UCSD-AML1 (cell line): ENCODE measurements around the gene NELL1.

ENCODE experiments used
- DNase-seq: peaks from one replicate; lab custom pipeline; 2025; ENCODE audit not compliant: unreplicated experiment; lab: John Stamatoyannopoulos, UW

The NELL1 gene

DNA sequence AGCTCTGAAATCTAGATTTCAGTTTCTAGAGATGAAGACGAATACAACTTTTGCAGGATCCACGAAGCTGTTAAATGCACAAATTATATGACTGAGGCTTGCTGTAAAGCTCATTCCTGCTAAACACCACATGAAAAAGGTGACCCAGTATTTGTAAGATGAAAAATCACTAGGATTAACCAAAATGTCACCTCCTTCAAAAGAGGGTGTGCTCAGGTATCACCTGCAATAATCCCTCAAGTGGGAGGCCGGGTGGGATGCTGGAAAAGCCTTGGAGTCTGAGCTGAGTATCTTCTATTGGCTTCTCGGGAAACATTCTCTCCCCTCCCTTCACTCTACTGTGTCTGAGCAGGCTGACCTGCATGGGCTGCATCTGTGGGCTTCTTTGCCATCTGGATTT is 195.8 kb downstream of the NELL1 start:
- no peak for DNase-seq

DNA sequence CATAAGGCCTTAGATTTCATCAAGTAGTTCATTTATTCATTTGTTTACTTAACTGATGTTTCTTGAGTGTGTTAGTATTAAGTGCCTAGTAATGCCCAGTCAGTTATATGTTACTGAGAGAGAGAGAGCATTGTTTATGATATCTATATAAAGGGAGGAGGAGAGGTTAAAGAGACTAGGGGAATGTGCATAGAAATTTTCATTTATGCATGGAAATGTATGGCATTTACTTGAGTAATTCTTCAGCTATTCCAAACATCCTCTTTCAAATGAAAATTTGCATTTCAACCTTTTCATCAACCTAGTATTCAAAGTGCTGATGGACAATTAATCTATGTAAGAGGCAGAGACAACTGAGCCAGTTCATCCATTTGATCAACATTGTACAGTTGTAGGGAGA is 199.7 kb downstream of the NELL1 start:
- DNase-seq = no peak

DNA sequence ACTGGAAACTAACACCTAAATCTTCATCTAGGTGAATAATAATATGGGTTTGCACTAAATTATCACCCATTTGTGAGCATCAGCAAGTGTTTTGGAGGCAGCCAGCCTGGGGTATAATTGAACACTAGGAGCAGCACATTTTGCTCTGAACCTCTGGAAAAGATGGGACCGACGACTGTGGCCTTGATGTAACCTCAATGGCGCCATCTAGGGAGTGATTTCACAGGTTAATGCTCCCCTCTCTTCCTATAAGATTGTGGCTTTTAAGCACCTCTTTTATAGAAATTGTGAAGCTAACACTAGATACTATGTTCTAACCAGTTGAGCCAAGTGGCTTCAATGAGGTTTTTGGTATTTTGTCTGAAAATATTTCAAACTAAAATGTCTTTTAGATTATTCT is 203.7 kb downstream of the NELL1 start:
- no peak for DNase-seq

DNA sequence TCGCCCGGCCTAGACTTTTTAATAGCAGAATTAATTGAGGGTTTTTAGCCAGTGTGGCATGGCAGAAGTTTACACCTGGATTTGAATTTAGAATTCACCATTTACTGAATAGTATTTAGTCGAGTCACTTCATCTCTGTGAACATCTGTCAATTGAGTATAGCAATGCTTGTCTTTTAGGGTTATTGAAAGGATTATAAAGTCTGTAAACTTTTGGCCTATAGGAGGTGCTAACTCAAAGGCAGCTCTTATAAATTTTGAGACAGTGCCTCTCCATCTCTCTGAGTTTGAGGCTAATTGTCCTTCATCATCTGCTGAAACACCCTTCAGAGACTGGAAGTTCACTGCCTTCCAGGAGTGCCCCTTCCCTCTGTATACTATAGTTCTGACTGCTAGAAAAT is 205.0 kb downstream of the NELL1 start:
- no peak for DNase-seq

DNA sequence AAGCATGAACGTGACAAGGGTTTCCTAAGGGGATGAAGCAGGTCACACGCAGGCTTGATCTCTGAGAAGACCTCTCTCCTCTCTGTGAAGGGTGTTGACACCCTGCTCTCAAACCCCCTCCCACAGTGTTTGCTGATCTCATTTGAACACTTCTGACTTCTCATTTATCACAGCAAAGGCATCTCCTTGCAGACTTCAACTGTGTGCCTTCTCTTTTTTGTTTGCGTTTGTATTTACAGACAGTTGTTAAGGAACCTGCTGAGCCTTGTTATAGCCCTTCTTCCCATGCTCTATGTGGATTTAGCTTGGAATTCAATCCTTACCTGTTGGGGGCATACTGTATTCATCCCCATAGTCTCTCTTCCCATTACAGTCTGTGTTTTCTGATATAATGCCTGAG is 206.5 kb downstream of the NELL1 start:
- DNase-seq = no peak

DNA sequence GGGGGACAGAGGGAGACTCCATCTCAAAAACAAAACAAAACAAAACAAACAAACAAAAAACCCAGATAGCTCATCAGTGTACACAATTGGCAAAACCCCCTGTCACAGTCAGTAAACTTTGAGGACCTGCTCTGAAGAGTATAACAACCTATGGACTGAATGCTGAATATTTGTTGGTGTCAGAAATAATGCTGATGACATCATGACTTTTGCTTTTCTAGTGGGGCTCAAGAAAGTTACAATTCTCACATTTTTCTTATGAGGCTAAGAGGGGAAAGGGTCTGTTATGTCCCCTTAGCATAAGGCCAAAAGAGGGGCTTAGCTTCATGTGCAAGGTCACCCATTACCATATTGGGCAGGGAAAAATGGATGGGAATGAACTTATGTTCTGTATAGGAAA is 207.4 kb downstream of the NELL1 start:
- DNase-seq = no peak

DNA sequence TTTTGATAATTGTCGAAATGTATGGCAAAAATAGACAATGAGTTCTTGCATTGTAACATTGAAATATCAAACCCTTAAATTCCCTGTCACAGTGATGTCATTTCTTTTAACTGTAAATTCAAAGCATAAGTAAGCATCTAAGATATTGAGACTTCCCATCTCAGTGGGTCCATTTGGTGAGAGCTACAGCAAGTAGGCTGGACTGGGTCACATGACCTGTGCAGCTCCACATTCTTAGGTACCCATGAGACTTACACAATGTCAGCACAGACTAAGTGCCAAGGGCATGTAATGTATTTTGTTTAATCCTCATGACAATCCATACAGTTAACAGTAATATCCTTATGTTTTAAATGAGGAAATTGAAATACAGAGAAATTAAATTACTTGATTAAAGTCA is 210.7 kb downstream of the NELL1 start:
- no peak for DNase-seq

DNA sequence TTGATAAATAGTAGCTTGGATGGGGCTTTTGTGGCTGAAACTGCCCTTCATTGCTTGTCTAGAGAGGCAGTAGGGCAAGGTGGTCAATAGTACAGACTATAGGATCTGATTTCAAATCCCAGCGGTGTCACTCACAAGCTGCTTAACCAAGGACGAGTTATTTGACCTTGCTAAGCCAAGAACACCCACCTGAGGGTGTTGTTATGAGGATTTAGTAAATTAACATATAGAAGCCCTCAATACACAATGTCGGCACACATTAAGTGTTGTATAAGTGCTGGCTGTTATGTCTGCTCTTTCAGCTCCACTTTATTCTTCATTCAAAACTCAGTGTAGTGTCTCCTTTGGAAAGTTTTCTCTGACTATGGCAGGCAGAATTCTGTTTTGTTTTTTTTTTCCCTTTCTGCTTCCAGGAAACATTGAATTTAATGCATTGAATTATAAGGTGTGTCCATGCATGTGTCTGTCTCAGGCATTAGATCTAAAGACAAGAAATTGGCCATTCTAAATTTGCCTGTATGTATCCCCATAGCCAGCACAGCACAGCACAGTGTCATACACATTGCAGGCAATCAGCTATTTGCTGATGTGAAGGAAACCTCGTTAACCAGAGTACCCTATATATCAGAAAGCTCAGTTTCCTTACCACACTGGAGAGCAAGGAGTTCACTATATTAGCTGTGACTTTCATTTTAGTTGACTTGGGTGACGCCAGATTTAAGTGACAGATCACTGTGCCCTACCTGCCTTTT is 212.1 kb downstream of the NELL1 start:
- DNase-seq = no peak

DNA sequence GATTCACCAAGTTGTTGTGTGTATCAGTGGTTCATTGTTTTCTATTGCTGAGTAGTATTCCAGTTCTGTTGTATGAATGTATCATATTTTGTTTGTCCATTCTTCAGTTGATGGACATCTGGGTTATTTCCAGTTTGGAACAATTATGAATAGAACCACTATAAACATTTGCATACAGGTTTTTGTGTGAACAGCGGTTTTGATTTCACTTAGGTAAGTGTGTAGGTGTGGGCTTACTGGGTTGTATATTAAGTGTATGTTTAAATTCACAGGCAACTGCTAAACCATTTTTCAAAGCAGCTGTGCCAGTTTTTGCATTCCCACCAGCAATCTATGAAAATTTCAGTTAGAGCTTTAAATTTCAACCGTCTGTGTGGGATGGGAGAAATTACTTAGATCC is 217.8 kb downstream of the NELL1 start:
- DNase-seq = no peak

DNA sequence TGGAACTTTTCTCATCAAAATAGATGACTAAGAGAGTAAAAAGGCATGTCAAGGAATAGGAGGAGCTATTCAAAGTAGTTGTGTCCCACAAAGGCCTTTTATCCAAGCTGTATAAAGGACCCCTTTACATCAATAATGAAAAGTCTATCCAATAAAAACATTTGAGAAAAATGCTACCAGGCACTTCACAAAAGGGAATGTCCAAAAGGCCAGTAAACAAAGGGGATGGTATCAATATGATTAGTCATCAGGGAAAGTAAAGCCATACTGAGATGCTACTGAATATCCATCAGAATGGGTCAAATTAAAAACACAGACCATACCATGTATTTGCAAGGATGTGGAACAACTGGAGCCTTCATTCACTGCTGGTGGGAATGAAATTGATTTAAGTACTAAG is 224.9 kb downstream of the NELL1 start:
- DNase-seq = no peak

DNA sequence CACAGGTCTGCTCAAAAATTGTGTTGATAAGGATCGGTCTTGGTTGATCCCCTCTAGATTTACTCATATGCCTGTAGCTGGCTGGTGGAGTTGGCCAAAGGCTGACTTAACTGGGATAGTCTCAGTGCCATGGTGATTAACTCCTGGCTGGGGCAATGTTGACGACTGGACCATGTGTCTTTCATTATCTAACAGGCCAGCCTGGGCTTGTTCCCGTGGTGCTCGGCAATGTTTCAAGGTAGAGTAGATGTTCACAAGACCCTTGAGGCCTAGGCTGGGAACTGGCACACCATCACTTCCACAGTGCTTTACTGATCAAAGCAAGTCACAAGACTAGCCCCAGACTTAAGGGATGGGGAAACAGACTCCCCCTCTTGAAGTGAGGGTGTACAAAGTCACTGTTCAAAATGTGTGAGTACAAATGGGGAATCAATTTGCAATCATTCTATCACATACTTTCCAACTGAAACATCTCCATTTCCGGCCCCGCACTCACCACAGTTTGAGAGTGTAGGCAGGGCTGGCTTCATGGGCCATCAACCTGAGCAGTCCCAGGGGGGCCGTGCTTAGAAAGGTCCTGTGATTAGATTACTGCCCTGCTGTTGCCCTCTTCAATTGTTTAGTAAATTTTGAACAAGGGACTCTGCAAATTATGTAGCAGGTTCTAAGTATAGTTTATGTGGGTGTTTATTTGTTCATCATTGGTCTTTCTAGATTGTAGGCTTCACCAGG is 240.8 kb downstream of the NELL1 start:
- no peak for DNase-seq

DNA sequence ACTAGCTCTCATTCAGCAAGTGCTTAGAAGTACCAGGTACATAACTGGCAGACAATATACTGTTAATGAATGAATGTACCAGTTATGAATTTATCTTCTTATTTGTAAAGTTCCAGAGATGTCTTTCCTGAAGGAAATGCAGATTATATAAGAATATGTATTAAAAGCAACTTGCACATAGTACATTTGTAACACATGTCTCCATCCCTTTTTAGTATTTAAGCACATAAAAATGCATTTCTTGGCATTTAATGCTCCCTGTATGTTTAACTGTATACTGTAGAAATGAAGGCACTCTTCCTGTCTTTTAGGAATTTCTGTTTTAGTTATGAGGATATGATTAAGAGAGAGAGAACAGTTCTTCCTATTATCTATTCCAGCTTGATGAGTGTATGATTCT is 241.3 kb downstream of the NELL1 start:
- no peak for DNase-seq

DNA sequence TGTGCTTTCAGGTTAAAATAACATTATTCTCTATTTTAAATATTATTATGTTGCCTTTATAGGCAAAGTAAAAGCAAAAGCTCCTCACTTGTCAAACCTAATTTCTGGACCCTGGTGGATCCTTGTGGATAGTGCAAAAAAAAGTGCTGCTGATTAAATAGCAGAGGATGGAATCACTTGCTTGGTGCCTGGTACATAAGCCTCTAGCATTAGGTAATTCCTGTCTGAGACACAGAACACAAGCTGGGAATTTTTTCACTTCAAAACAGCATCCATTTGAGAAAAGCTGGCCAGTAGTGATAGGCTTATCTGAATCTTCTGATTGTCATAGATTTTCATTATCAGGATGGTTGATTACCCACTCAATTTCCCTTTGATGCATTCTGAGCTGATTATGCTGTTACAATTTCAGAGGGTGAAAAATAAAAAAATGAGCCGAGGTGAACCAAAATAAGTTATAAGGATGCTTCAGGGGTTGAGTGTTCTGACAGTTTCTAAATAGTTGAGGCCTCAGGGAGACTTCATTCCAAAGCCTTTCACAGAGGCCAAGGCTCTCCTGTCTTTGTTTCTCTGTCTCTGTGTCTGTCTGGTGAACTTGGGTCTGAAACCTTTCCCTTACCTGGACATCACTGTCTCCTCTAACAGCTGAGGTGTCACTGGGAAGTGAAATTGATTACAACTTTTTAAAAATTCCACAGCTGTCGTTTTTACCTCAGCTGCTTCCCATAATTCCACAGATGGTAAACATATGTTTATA is 242.9 kb downstream of the NELL1 start:
- DNase-seq = no peak

DNA sequence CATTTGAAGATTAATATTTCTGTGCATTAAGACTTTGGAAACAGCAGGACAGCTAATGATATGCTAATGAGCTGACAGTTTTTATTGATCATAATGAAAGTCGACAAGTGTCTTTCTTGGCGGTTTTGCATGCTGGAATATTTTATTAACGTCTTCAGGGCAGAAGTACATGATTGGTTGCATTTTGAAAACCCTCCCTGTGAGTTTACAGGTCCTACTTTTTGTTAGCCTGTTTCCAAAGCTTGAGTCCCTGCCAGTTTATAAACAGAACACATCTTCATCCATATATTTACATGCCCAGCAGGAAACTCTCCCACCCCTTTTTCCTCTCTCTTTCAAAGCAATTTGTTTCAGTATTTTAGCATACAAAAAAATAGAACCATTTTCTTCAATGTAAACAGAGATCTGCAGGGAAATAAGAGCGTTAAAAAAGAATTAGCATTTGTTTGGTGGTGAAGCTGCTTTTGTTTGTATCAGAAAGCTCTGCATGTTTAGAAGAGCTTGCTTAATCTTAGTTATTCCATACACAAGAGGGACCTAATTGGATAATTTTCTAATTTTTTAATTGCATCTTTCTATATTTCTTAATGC is 243.6 kb downstream of the NELL1 start:
- DNase-seq = no peak

DNA sequence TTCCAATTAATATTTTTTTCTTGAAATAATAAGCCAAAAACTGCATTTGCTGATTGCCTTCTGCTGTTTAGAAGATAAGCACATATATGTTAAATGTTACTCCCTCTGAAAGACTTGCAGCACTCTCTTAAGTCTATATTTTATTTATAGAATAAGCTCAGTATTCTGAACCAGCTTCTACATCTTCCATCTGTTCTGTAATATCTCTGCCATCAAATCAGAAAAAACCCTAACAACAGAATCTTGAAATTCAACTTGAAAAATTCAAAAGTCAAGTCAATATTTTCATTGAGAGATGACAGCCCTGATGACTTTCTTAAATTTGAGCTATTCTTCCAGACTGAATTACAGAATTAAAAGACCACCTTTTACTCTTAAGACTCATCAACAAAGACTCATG is 247.9 kb downstream of the NELL1 start:
- no peak for DNase-seq

DNA sequence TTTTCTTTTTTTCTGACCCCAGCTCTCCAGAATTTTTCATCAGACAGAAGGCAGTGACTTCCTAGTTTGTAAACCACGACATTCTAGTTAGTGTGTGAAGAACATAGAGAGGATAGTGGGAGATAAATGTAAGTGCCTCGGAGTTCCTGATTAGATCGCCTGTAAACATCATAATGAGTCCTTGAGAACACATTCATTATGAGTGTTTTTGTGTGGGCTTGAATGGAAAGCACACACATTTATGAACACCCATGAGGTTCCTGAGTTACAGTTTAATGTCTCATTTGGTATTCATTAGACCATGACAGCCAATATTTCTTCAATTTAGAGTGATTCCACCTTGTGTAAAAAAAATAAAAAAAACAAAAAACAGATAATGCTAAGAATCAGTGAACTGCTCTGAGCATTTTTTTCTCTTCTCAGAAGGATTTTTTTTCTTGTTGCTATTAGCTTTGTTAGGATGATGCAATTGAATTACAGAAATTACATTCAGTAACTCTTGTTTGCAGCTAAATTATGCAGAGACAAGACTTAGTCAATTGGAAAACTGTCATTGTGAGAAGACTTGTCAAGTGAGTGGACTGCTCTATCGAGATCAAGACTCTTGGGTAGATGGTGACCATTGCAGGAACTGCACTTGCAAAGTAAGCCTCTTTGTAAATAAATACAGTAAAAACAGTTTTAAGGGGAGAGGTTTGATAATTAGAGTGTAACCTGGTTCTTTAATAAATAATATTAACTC is 257.6 kb downstream of the NELL1 start:
- DNase-seq = no peak

DNA sequence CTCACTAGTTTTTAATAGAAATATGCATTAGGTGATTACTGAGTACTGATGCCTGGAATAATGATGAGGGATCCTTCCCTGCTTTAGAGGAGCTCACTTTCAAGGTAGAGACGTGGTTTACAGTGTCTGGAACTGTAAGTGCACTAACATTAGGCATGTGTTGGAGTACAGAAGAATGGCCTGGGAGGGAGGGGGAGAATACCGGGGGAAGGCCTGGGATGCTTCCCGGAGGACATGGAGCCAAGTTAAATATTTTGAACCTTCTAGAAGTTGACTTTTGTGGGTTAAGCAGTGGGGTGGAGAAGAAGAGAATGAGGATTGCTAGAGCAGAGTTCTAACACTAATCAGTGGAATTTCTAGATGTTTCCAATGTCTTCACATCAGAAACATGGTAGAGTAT is 261.6 kb downstream of the NELL1 start:
- no peak for DNase-seq

DNA sequence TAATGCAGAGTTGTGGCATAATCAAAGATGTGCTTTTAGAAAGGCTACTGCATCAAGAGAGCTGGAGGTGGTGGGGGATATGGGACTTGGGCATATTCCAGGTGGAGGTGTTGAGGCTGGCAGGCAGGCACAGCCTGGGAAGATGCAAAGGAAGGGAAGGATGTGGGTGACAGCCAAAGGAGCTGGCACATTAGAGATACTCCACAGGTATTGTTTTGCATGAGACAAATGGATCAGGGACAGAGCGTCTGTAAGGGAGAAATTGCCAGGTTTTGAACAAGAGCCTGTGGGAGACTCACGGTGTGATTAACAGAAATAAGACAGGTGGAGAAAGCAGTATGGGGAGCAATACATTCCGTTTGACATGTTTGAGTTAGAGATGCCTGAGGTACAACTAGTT is 263.7 kb downstream of the NELL1 start:
- DNase-seq = no peak

DNA sequence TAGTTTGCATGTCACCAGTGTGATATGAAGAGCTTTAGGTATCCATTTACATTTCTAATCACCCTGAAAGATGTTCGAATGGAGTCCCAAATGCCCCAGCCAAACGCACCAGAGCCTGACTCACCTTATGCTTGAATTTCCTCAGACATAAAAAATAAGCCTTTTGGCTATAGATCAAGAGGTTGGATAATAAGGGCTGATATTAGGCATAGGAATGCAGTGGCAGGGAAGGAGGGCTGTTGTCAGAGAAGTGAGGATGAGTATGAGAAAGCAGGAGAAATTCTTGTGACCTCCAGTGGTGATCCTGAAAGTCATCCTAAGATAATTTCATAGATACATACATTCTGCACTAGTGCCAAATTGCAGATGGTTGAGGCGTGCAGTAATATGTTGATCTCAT is 264.6 kb downstream of the NELL1 start:
- DNase-seq = no peak

DNA sequence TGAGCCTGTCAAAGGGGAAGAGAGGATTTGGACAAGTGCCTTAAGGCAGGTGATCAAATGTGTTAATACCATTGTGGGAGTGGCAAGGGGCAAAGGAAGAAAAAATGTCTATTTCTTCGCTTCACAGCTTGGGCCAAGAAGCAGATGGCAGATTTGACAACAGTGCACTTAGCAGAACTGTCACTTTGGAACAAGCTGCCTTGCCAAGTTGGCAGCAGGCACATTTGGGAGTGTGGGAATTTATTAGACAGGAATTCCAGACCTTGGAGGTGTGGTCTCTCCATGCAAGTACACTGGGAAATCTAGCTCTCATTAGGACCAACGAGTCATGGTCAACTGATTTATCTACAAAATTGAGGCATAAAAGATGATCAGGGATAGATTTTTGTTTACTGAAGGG is 265.1 kb downstream of the NELL1 start:
- no peak for DNase-seq

DNA sequence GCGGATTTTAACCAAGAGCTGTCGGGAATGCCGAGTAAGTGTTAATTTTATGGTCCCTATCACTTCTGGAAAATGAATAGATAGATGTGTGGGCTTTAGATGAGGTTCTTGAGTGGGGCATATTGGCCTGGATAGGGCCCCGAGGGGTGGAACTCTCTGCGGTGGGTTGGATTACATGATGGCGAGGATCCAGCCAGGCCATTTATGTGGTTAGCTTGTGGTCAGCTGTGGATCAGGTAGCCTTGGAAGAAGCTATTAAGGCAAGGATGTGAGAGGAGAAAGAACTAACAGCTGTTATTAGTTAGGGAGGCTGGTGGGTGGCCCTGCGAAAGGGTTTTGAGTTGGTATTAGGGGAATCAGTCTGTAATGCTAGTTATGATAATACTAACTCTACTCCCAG is 268.4 kb downstream of the NELL1 start:
- DNase-seq = no peak
